Endothelial cell of umbilical vein (primary cell): ENCODE measurements around the gene RIMBP2. TPM values are rescaled to one million over a fixed set of nuclear protein-coding genes. Genes with fewer than 3 reads are reported as not detected.

Experiments used
- BruUV-seq: library from RNA; stranded (reverse); fragments of 400-500 nt; replicated peaks from 2 replicates; lab custom pipeline; 2021; lab: Mats Ljungman, UMichigan
- CTCF ChIA-PET: fragments of 300-600, 350-600 bp; sonication (Branson Sonifier 250); formaldehyde crosslinking; loops from one replicate; lab custom pipeline; 2021; ENCODE audit warnings: antibody characterized with exemption, inconsistent platforms; lab: Charles Lee
- POLR2A ChIA-PET: fragments of 300-600, 350-600 bp; sonication (Branson Sonifier 250); formaldehyde crosslinking; loops from one replicate; lab custom pipeline; 2021; ENCODE audit warnings: antibody characterized with exemption, inconsistent platforms; lab: Charles Lee
- DNase-seq: peaks from one replicate; pipeline ENCODE4 v3.0.0-alpha.2; 2011; ENCODE audit warnings: low read depth, low spot score
- FAIRE-seq: peaks from 2 replicates; lab custom pipeline; 2011; peaks lifted over from hg19 to GRCh38; lab: Jason Lieb, UNC
- H2AFZ ChIP-seq: 2 replicates; pipeline ENCODE4 v1.6.0; 2012; ENCODE audit warnings: low read depth, low read length, control low read depth, inconsistent platforms
- H3K27ac ChIP-seq: 2 replicates; pipeline ENCODE4 v1.5.1; 2011; ENCODE audit warnings: low read depth, mild to moderate bottlenecking, control low read depth, low read length, moderate library complexity; ENCODE audit not compliant: insufficient read depth
- H3K27me3 ChIP-seq, 2 experiments: 2 replicates each; pipeline versions ENCODE4 v1.6.0 to v1.6.1; 2011; ENCODE audit warnings: low read length in 2 of 2, mixed read lengths in 1 of 2; ENCODE audit not compliant: control insufficient read depth in 2 of 2, insufficient read depth in 2 of 2
- H3K36me3 ChIP-seq, 2 experiments: 2 replicates in 1 of 2; 3 replicates in 1 of 2; pipeline ENCODE4 v1.5.1; 2011; ENCODE audit warnings: low read length in 2 of 2, mild to moderate bottlenecking in 1 of 2, moderate library complexity in 1 of 2; ENCODE audit not compliant: control insufficient read depth in 2 of 2, insufficient read depth in 2 of 2; ENCODE audit errors: extremely low read depth in 1 of 2
- H3K4me1 ChIP-seq: 3 replicates; pipeline ENCODE4 v1.5.1; 2011; ENCODE audit warnings: mild to moderate bottlenecking, low read length; ENCODE audit not compliant: control insufficient read depth, insufficient read depth; ENCODE audit errors: extremely low read depth
- H3K4me2 ChIP-seq: 2 replicates; pipeline ENCODE4 v1.6.1; 2011; ENCODE audit warnings: low read length, control low read depth, mixed read lengths; ENCODE audit not compliant: insufficient read depth
- H3K4me3 ChIP-seq, 3 experiments: fragments of 200-600 bp in 1 of 3; sonication (generic), shearing (Covaris generic) in 1 of 3; replicated peaks in 1 of 3; 2 replicates each; pipeline ENCODE4 v1.5.1; 2011 to 2016; ENCODE audit warnings: control low read depth in 3 of 3, low read length in 3 of 3, mild to moderate bottlenecking in 2 of 3, inconsistent platforms in 1 of 3, low read depth in 1 of 3, moderate library complexity in 1 of 3; ENCODE audit not compliant: insufficient read depth in 1 of 3
- H3K79me2 ChIP-seq: 2 replicates; pipeline ENCODE4 v1.6.0; 2012; ENCODE audit warnings: low read length, inconsistent platforms; ENCODE audit not compliant: control insufficient read depth, insufficient read depth
- H3K9ac ChIP-seq: replicated peaks from 2 replicates; pipeline ENCODE3; 2011; ENCODE audit warnings: low read length, control low read depth; ENCODE audit not compliant: insufficient read depth; ENCODE audit errors: extremely low read depth
- H3K9me1 ChIP-seq: replicated peaks from 3 replicates; pipeline ENCODE4 v1.6.0; 2011; ENCODE audit warnings: mild to moderate bottlenecking, low read length; ENCODE audit not compliant: control insufficient read depth, insufficient read depth; ENCODE audit errors: extremely low read depth
- H3K9me3 ChIP-seq: replicated peaks from 2 replicates; pipeline ENCODE4 v1.5.1; 2012; ENCODE audit warnings: low read length, inconsistent platforms; ENCODE audit not compliant: control insufficient read depth, insufficient read depth
- H4K20me1 ChIP-seq: replicated peaks from 2 replicates; pipeline ENCODE3; 2011; ENCODE audit warnings: mild to moderate bottlenecking, low read length; ENCODE audit not compliant: control insufficient read depth, insufficient read depth; ENCODE audit errors: extremely low read depth
- CTCF ChIP-seq, 2 donors: IDR thresholded peaks; 1 replicate in 1 of 2; 2 replicates in 1 of 2; pipeline ENCODE4 v1.5.1; 2011; ENCODE audit warnings: low read length in 2 of 2, mild to moderate bottlenecking in 2 of 2, moderate library complexity in 2 of 2, control low read depth in 1 of 2, inconsistent platforms in 1 of 2, low read depth in 1 of 2; ENCODE audit not compliant: insufficient read depth in 1 of 2; ENCODE audit errors: extremely low read depth in 1 of 2
- EZH2 ChIP-seq: IDR thresholded peaks from 2 replicates; pipeline ENCODE4 v1.6.1; 2012; ENCODE audit warnings: borderline replicate concordance, low read depth, mild to moderate bottlenecking, moderate library complexity, low read length, inconsistent platforms; ENCODE audit not compliant: severe bottlenecking
- FOS ChIP-seq: IDR thresholded peaks from 2 replicates; pipeline ENCODE4 v1.6.1; 2011; ENCODE audit warnings: mild to moderate bottlenecking, low read length, moderate library complexity, borderline replicate concordance; ENCODE audit not compliant: insufficient read depth
- GATA2 ChIP-seq: IDR thresholded peaks from 2 replicates; pipeline ENCODE4 v1.7.0; 2011; ENCODE audit warnings: low read depth, mild to moderate bottlenecking, moderate library complexity, mixed read lengths, low read length; ENCODE audit not compliant: insufficient read length, insufficient read depth
- JUN ChIP-seq: IDR thresholded peaks from 2 replicates; pipeline ENCODE4 v1.6.1; 2011; ENCODE audit warnings: borderline replicate concordance, low read depth; ENCODE audit not compliant: insufficient read length, insufficient read depth
- MYC ChIP-seq: IDR thresholded peaks from one replicate; pipeline ENCODE4 v1.6.1; 2011; ENCODE audit warnings: mild to moderate bottlenecking, low read depth, low read length
- POLR2A ChIP-seq: IDR thresholded peaks from 2 replicates; pipeline ENCODE4 v1.6.1; 2012; ENCODE audit warnings: low read depth, mild to moderate bottlenecking, control low read depth, low read length
- POLR2AphosphoS5 ChIP-seq: IDR thresholded peaks from 2 replicates; pipeline ENCODE4 v1.6.1; 2012; ENCODE audit warnings: low read depth, mild to moderate bottlenecking, control low read depth, low read length, moderate library complexity; ENCODE audit not compliant: insufficient read depth
- dilution Hi-C: fragments of 300-500 bp; cut with MboI; formaldehyde crosslinking; loops from one replicate; pipeline ENCODE4 v1.15.0; 2019; ENCODE audit warnings: low sequenced_read_pairs; ENCODE audit not compliant: extremely low pct_ligation_motif_present
- intact Hi-C: fragments of 100-400 bp; cut with micrococcal nuclease; formaldehyde crosslinking; loops from one replicate; pipeline ENCODE4 v1.10.0; 2022
- polyA plus RNA-seq, 4 experiments: library from polyadenylated mRNA; depleted of rRNA in 3 of 4; stranded (reverse) in 3 of 4; unstranded in 1 of 4; fragments of >200 nt; gene quantifications; 2 replicates each; pipeline versions ENCODE4 v1.2.1 to v1.2.3, GENCODE V29; 2011 to 2012; ENCODE audit warnings: missing spikeins in 1 of 4
- total RNA-seq: library from RNA; stranded (reverse); gene quantifications from 2 replicates; pipeline ENCODE4 v1.2.3, GENCODE V29; 2021
- TF ChIP-seq, protein P1 (sequence below): IDR thresholded peaks from 2 replicates; pipeline ENCODE4 v1.6.1; 2011; ENCODE audit not compliant: insufficient read depth, insufficient read length

The RIMBP2 gene
- total and polyA plus RNA-seq, 2 donors (not counting 3 experiments of a cell fraction or from before 2014, with no cell fraction given): 0.04 TPM; not detected in 1

- dilution Hi-C loops (no loop called here), intact Hi-C loops (no loop called here)
- H3K4me1 ChIP-seq: no peaks in the 10 kb centered on the region
- FAIRE-seq: no peak
- no peak overlapping the region for H3K4me3 ChIP-seq
- no peak overlapping the region for H3K27ac ChIP-seq
- CTCF ChIA-PET: no interaction called here
- H3K9me1 ChIP-seq: no peaks in the 10 kb centered on the region
- no peak for DNase-seq
- no peaks in the 10 kb centered on the region for H3K36me3 ChIP-seq
- no peaks in the 10 kb centered on the region for H3K79me2 ChIP-seq
- no peak overlapping the region for H3K4me2 ChIP-seq
- POLR2A ChIA-PET: no interaction called here
- no TSS peak for BruUV-seq
- peaks cover 3% of the 10 kb centered on the region for H3K9me3 ChIP-seq
- no peaks in the 10 kb centered on the region for H4K20me1 ChIP-seq
- no peak overlapping the region for H3K9ac ChIP-seq
- H2AFZ ChIP-seq: no peak overlapping the region
- TF ChIP-seq JUN (no peak), CTCF (IDR thresholded peaks at IDR 0.05; ENCODE audit: extremely low read depth in 1 of 2, insufficient read depth in 1 of 2, low read depth in 1 of 2, low read length in 2 of 2) (no peak), MYC (no peak), FOS (no peak), POLR2AphosphoS5 (no peak), GATA2 (no peak), POLR2A (no peak), EZH2 (no peak)
- TF ChIP-seq, protein P1, sequence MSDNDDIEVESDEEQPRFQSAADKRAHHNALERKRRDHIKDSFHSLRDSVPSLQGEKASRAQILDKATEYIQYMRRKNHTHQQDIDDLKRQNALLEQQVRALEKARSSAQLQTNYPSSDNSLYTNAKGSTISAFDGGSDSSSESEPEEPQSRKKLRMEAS: no peak
- no peaks in the 10 kb centered on the region for H3K27me3 ChIP-seq
Observed at GRCh38 chr12:130372936-130373335, 343.2 kb downstream of the RIMBP2 start.
